Transverse colon (tissue), 4 donors: Measurements from ENCODE around the gene THEM4.

Source experiments
- CTCF ChIP-seq, 5 experiments: fragments of 200-600 bp in 3 of 5; fragments of 450-650 bp in 2 of 5; sonication (generic) in 3 of 5; IDR thresholded peaks; 1 replicate in 2 of 5; 2 replicates in 3 of 5; pipeline ENCODE4 v1.5.1; 2016 to 2017; ENCODE audit warnings: antibody characterized with exemption in 5 of 5, inconsistent platforms in 3 of 5, mild to moderate bottlenecking in 2 of 5, moderate library complexity in 1 of 5
- EP300 ChIP-seq: sonication (generic); formaldehyde crosslinking; IDR thresholded peaks from one replicate; pipeline ENCODE4 v1.6.1; 2017; ENCODE audit warnings: antibody characterized with exemption, low read depth
- POLR2A ChIP-seq: fragments of 450-650 bp; IDR thresholded peaks from one replicate; pipeline ENCODE4 v1.6.1; 2016; ENCODE audit warnings: antibody characterized with exemption, mild to moderate bottlenecking, moderate library complexity
- POLR2AphosphoS5 ChIP-seq, 3 donors: sonication (generic); formaldehyde crosslinking; IDR thresholded peaks; one replicate each; pipeline ENCODE4 v1.6.1; 2016; ENCODE audit warnings: antibody characterized with exemption in 3 of 3

DNA sequence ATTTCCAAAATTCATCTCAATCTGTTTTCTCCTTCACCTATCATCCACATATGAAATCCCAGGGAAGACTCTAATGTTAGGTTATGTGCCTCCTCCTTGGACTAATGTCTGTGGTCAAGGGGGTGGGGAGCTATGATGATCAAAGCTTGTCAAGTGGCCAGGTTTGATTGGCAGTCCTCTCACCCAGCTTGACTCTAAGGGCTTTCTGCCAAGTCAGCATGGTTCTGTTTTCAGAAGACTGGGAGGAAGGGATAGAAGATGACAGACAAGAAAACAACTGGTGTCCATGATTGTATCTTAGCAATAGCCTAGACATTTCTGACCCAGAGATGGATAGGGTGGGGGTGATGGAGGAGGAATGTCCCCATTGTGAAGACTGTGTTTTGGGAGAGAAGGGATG is 46.7 kb downstream of the THEM4 start:
- no peak for TF ChIP-seq POLR2A
- TF ChIP-seq CTCF (IDR thresholded peaks at IDR 0.05) = no peak
- TF ChIP-seq EP300 = no peak
- no peak for TF ChIP-seq POLR2AphosphoS5 (IDR thresholded peaks at IDR 0.05)
